Measurements from ENCODE around the gene SMDT1. TPM values are rescaled to one million over a fixed set of nuclear protein-coding genes. Genes with fewer than 3 reads are reported as not detected.

Gene SMDT1
- total and polyA plus RNA-seq, 2 donors (not counting 3 experiments of a cell fraction or from before 2014, with no cell fraction given), result 61.2 to 74.2 TPM

- TF ChIP-seq GATA2 (IDR thresholded peaks at IDR 0.05; ENCODE audit: insufficient read depth, insufficient read length, low read depth, low read length), result peak; percentile 59
- no peak for TF ChIP-seq POLR2AphosphoS5 (IDR thresholded peaks at IDR 0.05; ENCODE audit: insufficient read depth, low read depth, low read length)
These were observed 9.5 kb upstream of the SMDT1 start for GRCh38 chr22:42069801-42070516.

GRCh38 chr22:42070517-42071422 lies 8.7 kb upstream of the SMDT1 start, which contains the start of gene NAGA:
NAGA (minus strand) TSS chr22:42070812; CDS start chr22:42070297, 515 bp downstream.
- TF ChIP-seq POLR2AphosphoS5 (IDR thresholded peaks at IDR 0.05; ENCODE audit: insufficient read depth, low read depth, low read length), result peak; percentile 79
- peak; percentile 84 for TF ChIP-seq MAX (IDR thresholded peaks at IDR 0.05; ENCODE audit: insufficient read depth, insufficient read length)
- TF ChIP-seq CTCF (IDR thresholded peaks at IDR 0.05; ENCODE audit: extremely low read depth in 1 of 2, insufficient read depth in 1 of 2, low read depth in 1 of 2, low read length in 2 of 2), result no peak
- peak; percentile 65 for TF ChIP-seq POLR2A (IDR thresholded peaks at IDR 0.05; ENCODE audit: low read depth, low read length)
- TF ChIP-seq JUN (IDR thresholded peaks at IDR 0.05; ENCODE audit: borderline replicate concordance, insufficient read depth, insufficient read length, low read depth), result no peak
- TF ChIP-seq EZH2 (IDR thresholded peaks at IDR 0.05; ENCODE audit: borderline replicate concordance, low read depth, low read length, severe bottlenecking), result no peak
- intact Hi-C loops (cut with micrococcal nuclease) (loop anchor here (1.0 to 2.0 kb wide), 3 partner anchors 9 to 104 kb away; partner anchors contain the start of genes NDUFA6 and SMDT1), dilution Hi-C loops (cut with MboI; ENCODE audit: extremely low pct_ligation_motif_present, low sequenced_read_pairs) (no loop called here)
- FAIRE-seq (peak; percentile 99), DNase-seq (ENCODE audit: low read depth, low spot score) (peak; percentile 97)
- Histone ChIP-seq H3K9ac (replicated peaks; ENCODE audit: extremely low read depth, insufficient read depth, low read length) (peak within 1 kb of the TSS; percentile 61), H4K20me1 (replicated peaks; ENCODE audit: control insufficient read depth, extremely low read depth, insufficient read depth, low read length) (no peaks in the 10 kb centered on the region), H3K4me2 (ENCODE audit: insufficient read depth, low read length) (peak within 1 kb of the TSS; percentile 72), H3K36me3 (ENCODE audit: control insufficient read depth in 2 of 2, extremely low read depth in 1 of 2, insufficient read depth in 2 of 2, low read length in 2 of 2) (no peaks in the 10 kb centered on the region), H3K9me3 (replicated peaks; ENCODE audit: control insufficient read depth, insufficient read depth, low read length) (no peaks in the 10 kb centered on the region), H3K27me3 (ENCODE audit: control insufficient read depth in 2 of 2, insufficient read depth in 2 of 2, low read length in 2 of 2) (no peaks in the 10 kb centered on the region), H3K4me3 (replicated peaks in 1 of 3; ENCODE audit: insufficient read depth in 1 of 3, low read depth in 1 of 3, low read length in 3 of 3) (peak within 1 kb of the TSS; percentile 26 to 60 (median 54)), H3K27ac (ENCODE audit: insufficient read depth, low read depth, low read length) (peak within 1 kb of the TSS; percentile 30), H2AFZ (ENCODE audit: low read depth, low read length) (peak within 1 kb of the TSS; percentile 85), H3K9me1 (replicated peaks; ENCODE audit: control insufficient read depth, extremely low read depth, insufficient read depth, low read length) (no peaks in the 10 kb centered on the region), H3K4me1 (ENCODE audit: control insufficient read depth, extremely low read depth, insufficient read depth, low read length) (peaks cover 23% of the 10 kb centered on the region), H3K79me2 (ENCODE audit: control insufficient read depth, insufficient read depth, low read length) (peaks cover 17% of the 10 kb centered on the region)
- BruUV-seq (replicated peaks), result no TSS peak
- CTCF ChIA-PET, result interaction anchor here (0.9 to 3.2 kb wide), 4 partner anchors 20 to 374 kb away, joined by 3 to 13 read pairs (median 4); partner anchors contain the start of gene NDUFA6
- POLR2A ChIA-PET, result interaction anchor here (1.4 kb wide), 1 partner anchor 20 kb away, joined by 4 read pairs; the partner anchor contains the start of gene NDUFA6

More at GRCh38 chr22:42069801-42070516, 9.5 kb upstream of the SMDT1 start:
- dilution Hi-C loops (cut with MboI; ENCODE audit: extremely low pct_ligation_motif_present, low sequenced_read_pairs), result no loop called here
- Histone ChIP-seq H3K79me2 (ENCODE audit: control insufficient read depth, insufficient read depth, low read length) (peaks cover 10% of the 10 kb centered on the region), H3K9me3 (replicated peaks; ENCODE audit: control insufficient read depth, insufficient read depth, low read length) (no peaks in the 10 kb centered on the region), H3K27me3 (ENCODE audit: control insufficient read depth in 2 of 2, insufficient read depth in 2 of 2, low read length in 2 of 2) (no peaks in the 10 kb centered on the region), H2AFZ (ENCODE audit: low read depth, low read length) (peak overlapping the region; percentile 25), H3K4me3 (replicated peaks in 1 of 3; ENCODE audit: insufficient read depth in 1 of 3, low read depth in 1 of 3, low read length in 3 of 3) (peak overlapping the region; percentile 26 to 60 (median 54)), H3K27ac (ENCODE audit: insufficient read depth, low read depth, low read length) (peak overlapping the region; percentile 22), H4K20me1 (replicated peaks; ENCODE audit: control insufficient read depth, extremely low read depth, insufficient read depth, low read length) (no peaks in the 10 kb centered on the region), H3K36me3 (ENCODE audit: control insufficient read depth in 2 of 2, extremely low read depth in 1 of 2, insufficient read depth in 2 of 2, low read length in 2 of 2) (no peaks in the 10 kb centered on the region), H3K9ac (replicated peaks; ENCODE audit: extremely low read depth, insufficient read depth, low read length) (peak overlapping the region; percentile 61), H3K9me1 (replicated peaks; ENCODE audit: control insufficient read depth, extremely low read depth, insufficient read depth, low read length) (no peaks in the 10 kb centered on the region), H3K4me1 (ENCODE audit: control insufficient read depth, extremely low read depth, insufficient read depth, low read length) (peaks cover 21% of the 10 kb centered on the region), H3K4me2 (ENCODE audit: insufficient read depth, low read length) (peak overlapping the region; percentile 72)
- FAIRE-seq, result no peak
- CTCF ChIA-PET, result interaction anchor here (1.2 to 3.2 kb wide), 4 partner anchors 10 to 367 kb away, joined by 4 to 13 read pairs (median 4); partner anchors contain the start of genes NDUFA6 and SMDT1
- TSS peak; percentile 7 for BruUV-seq (replicated peaks)
- DNase-seq (ENCODE audit: low read depth, low spot score), result no peak
- POLR2A ChIA-PET, result interaction anchor here (0.6 to 1.4 kb wide), 3 partner anchors 9 to 307 kb away, joined by 3 to 4 read pairs (median 4); partner anchors contain the start of gene NDUFA6
- intact Hi-C loops (cut with micrococcal nuclease), result loop anchor here (1.0 to 2.0 kb wide), 3 partner anchors 9 to 103 kb away; partner anchors contain the start of genes NDUFA6 and SMDT1
